SK-N-SH treated with all-trans-retinoic acid at 6 μM for 48 hours (cell line): ENCODE results near the gene KCTD10.

Experiments
- ATAC-seq: fragments of 200-7000 bp; cut with Tn5 transposase; 3 replicates; pipeline ENCODE4 v1.9.1; 2020; ENCODE audit warnings: mild to moderate bottlenecking, moderate library complexity
- ARNTL ChIP-seq: fragments of 450-650 bp; formaldehyde crosslinking; IDR thresholded peaks from 2 replicates; pipeline ENCODE4 v1.5.0; 2020; ENCODE audit warnings: low read depth, mild to moderate bottlenecking, moderate library complexity, borderline replicate concordance
- BACH2 ChIP-seq: fragments of 250-450 bp; sonication (Bioruptor Pico); IDR thresholded peaks from 2 replicates; pipeline ENCODE4 v1.9.0; 2021; ENCODE audit warnings: mild to moderate bottlenecking, borderline replicate concordance
- CSDC2 ChIP-seq: fragments of 250-450 bp; sonication (Bioruptor Pico); IDR thresholded peaks from 2 replicates; pipeline ENCODE4 v1.5.0; 2020; ENCODE audit warnings: mild to moderate bottlenecking, moderate library complexity
- ESRRG ChIP-seq: fragments of 250-450 bp; sonication (Bioruptor Pico); IDR thresholded peaks from 2 replicates; pipeline ENCODE4 v1.6.1; 2021; ENCODE audit warnings: mild to moderate bottlenecking
- ISL1 ChIP-seq: fragments of 250-450 bp; sonication (Bioruptor Pico); IDR thresholded peaks from 2 replicates; pipeline ENCODE4 v2.1.2; 2022; ENCODE audit warnings: mild to moderate bottlenecking, moderate library complexity
- OSR1 ChIP-seq: fragments of 250-450 bp; sonication (Bioruptor Pico); IDR thresholded peaks from 2 replicates; pipeline ENCODE4 v1.8.0; 2022; ENCODE audit warnings: moderate library complexity, mild to moderate bottlenecking, inconsistent platforms
- PATZ1 ChIP-seq: fragments of 250-450 bp; sonication (Bioruptor Pico); IDR thresholded peaks from 2 replicates; pipeline ENCODE4 v1.8.0; 2020; ENCODE audit warnings: mild to moderate bottlenecking, moderate library complexity, borderline replicate concordance
- POU6F1 ChIP-seq: fragments of 250-450 bp; sonication (Bioruptor Pico); IDR thresholded peaks from 2 replicates; pipeline ENCODE4 v1.8.0; 2021; ENCODE audit warnings: low read depth, mild to moderate bottlenecking, moderate library complexity, borderline replicate concordance
- PPARA ChIP-seq: fragments of 250-450 bp; sonication (Bioruptor Pico); IDR thresholded peaks from 2 replicates; pipeline ENCODE4 v1.5.0; 2020; ENCODE audit warnings: mild to moderate bottlenecking, borderline replicate concordance
- RARB ChIP-seq: fragments of 250-450 bp; sonication (Bioruptor Pico); IDR thresholded peaks from 2 replicates; pipeline ENCODE4 v1.8.0; 2021; ENCODE audit warnings: mild to moderate bottlenecking, moderate library complexity
- SNAI2 ChIP-seq: fragments of 250-450 bp; sonication (Bioruptor Pico); IDR thresholded peaks from 2 replicates; pipeline ENCODE4 v1.5.0; 2020; ENCODE audit warnings: mild to moderate bottlenecking, moderate library complexity
- TCF4 ChIP-seq: fragments of 250-450 bp; sonication (Bioruptor Pico); IDR thresholded peaks from 2 replicates; pipeline ENCODE4 v1.8.0; 2021; ENCODE audit warnings: mild to moderate bottlenecking, moderate library complexity, borderline replicate concordance
- TOX ChIP-seq: fragments of 250-450 bp; sonication (Bioruptor Pico); IDR thresholded peaks from 2 replicates; pipeline ENCODE4 v1.8.0; 2021; ENCODE audit warnings: mild to moderate bottlenecking, moderate library complexity, borderline replicate concordance
- TSHZ2 ChIP-seq: fragments of 250-450 bp; sonication (Bioruptor Pico); IDR thresholded peaks from 2 replicates; pipeline ENCODE4 v1.5.0; 2020; ENCODE audit warnings: mild to moderate bottlenecking, moderate library complexity
- ZC3H10 ChIP-seq: fragments of 250-450 bp; sonication (Bioruptor Pico); IDR thresholded peaks from 2 replicates; pipeline ENCODE4 v1.5.1; 2021; ENCODE audit warnings: mild to moderate bottlenecking, moderate library complexity
- ZFP3 ChIP-seq: fragments of 250-450 bp; sonication (Bioruptor Pico); IDR thresholded peaks from 2 replicates; pipeline ENCODE4 v1.5.0; 2020; ENCODE audit warnings: mild to moderate bottlenecking, moderate library complexity
- ZNF565 ChIP-seq: fragments of 450-650 bp; formaldehyde crosslinking; conservative IDR thresholded peaks from 2 replicates; pipeline ENCODE4 v1.5.0; 2020; ENCODE audit warnings: low read depth, mild to moderate bottlenecking, moderate library complexity
- ZNF70 ChIP-seq: fragments of 450-650 bp; formaldehyde crosslinking; IDR thresholded peaks from 2 replicates; pipeline ENCODE4 v1.5.0; 2020; ENCODE audit warnings: mild to moderate bottlenecking, moderate library complexity
- ZNF8 ChIP-seq: fragments of 450-650 bp; formaldehyde crosslinking; IDR thresholded peaks from 2 replicates; pipeline ENCODE4 v1.5.0; 2020; ENCODE audit warnings: mild to moderate bottlenecking, moderate library complexity

KCTD10 gene

GRCh38 chr12:109458086-109458485 is 19.0 kb downstream of the KCTD10 start:
- TF ChIP-seq ARNTL, result no peak
- no peak for TF ChIP-seq ZNF565
- no peak for TF ChIP-seq ZFP3 (CRISPR knock-in tag)
- no peak for TF ChIP-seq ZC3H10 (CRISPR knock-in tag)
- TF ChIP-seq ESRRG (CRISPR knock-in tag), result no peak
- TF ChIP-seq ZNF70 (CRISPR knock-in tag), result no peak
- TF ChIP-seq BACH2 (CRISPR knock-in tag), result no peak
- ATAC-seq, result no peak

GRCh38 chr12:109455706-109456105 is 21.4 kb downstream of the KCTD10 start:
- no peak; the same call in 2 of the 3 replicates for ATAC-seq
- TF ChIP-seq PATZ1 (CRISPR knock-in tag) (no peak), BACH2 (CRISPR knock-in tag) (no peak), SNAI2 (no peak), ARNTL (no peak), OSR1 (CRISPR knock-in tag) (no peak), ZNF8 (CRISPR knock-in tag) (no peak), ZFP3 (CRISPR knock-in tag) (no peak)

DNA sequence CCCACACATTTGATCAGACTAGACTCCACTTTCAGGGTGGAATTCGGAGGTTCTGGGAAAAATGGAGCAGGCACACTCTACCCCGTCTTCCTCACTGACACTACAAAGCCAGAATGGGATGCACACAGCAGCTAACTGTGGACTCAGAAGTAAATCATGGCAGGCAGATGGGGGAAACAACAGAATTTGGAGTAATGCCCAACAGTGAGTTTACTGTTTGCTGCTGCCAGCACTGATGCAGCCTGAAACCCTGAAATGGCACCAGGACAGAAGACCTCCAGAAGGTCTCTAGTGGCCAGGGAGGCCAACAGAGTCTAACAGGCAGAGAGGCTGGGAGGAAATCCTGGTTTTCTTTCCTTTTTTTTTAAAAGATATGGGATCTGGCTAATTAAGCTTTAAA is 24.6 kb downstream of the KCTD10 start:
- TF ChIP-seq OSR1 (CRISPR knock-in tag), result no peak
- no peak for TF ChIP-seq PPARA (CRISPR knock-in tag)
- no peak for TF ChIP-seq ESRRG (CRISPR knock-in tag)
- no peak for TF ChIP-seq POU6F1 (CRISPR knock-in tag)
- no peak for TF ChIP-seq SNAI2
- TF ChIP-seq PATZ1 (CRISPR knock-in tag), result no peak
- no peak for TF ChIP-seq ISL1
- no peak for TF ChIP-seq ZFP3 (CRISPR knock-in tag)
- no peak for TF ChIP-seq TOX (CRISPR knock-in tag)
- TF ChIP-seq ZC3H10 (CRISPR knock-in tag), result no peak
- no peak for TF ChIP-seq ZNF70 (CRISPR knock-in tag)
- no peak for TF ChIP-seq BACH2 (CRISPR knock-in tag)
- TF ChIP-seq ZNF8 (CRISPR knock-in tag), result no peak
- no peak for TF ChIP-seq ARNTL
- no peak for TF ChIP-seq CSDC2 (CRISPR knock-in tag)
- no peak for ATAC-seq

GRCh38 chr12:109451400-109451799 is 25.7 kb downstream of the KCTD10 start:
- TF ChIP-seq CSDC2 (CRISPR knock-in tag), result no peak
- TF ChIP-seq POU6F1 (CRISPR knock-in tag), result no peak
- TF ChIP-seq ZNF70 (CRISPR knock-in tag), result no peak
- TF ChIP-seq ESRRG (CRISPR knock-in tag), result no peak
- no peak for TF ChIP-seq TCF4 (CRISPR knock-in tag)
- no peak for TF ChIP-seq OSR1 (CRISPR knock-in tag)
- no peak for TF ChIP-seq ZC3H10 (CRISPR knock-in tag)
- TF ChIP-seq ISL1, result no peak
- TF ChIP-seq BACH2 (CRISPR knock-in tag), result no peak
- TF ChIP-seq ZNF8 (CRISPR knock-in tag), result no peak
- no peak for TF ChIP-seq RARB (CRISPR knock-in tag)
- TF ChIP-seq ARNTL, result no peak
- TF ChIP-seq TOX (CRISPR knock-in tag), result no peak
- TF ChIP-seq TSHZ2 (CRISPR knock-in tag), result no peak
- ATAC-seq, result no peak
